Panc1 (cell line): ENCODE results near the gene OR4D1. TPM values are rescaled to one million over a fixed set of nuclear protein-coding genes. Genes with fewer than 3 reads are reported as not detected.

Source experiments
- ATAC-seq: fragments of 200-7000 bp; cut with Tn5 transposase; 2 replicates; pipeline ENCODE4 v1.9.1; 2020; ENCODE audit warnings: mild to moderate bottlenecking, moderate library complexity
- BruUV-seq: library from RNA; stranded (reverse); fragments of 400-500 nt; replicated peaks from 2 replicates; lab custom pipeline; 2021; lab: Mats Ljungman, UMichigan
- CTCF ChIA-PET: fragments of 300-600 bp; sonication (Branson Sonifier 250); formaldehyde crosslinking; loops from one replicate; lab custom pipeline; 2022; ENCODE audit warnings: antibody characterized with exemption; lab: Charles Lee
- POLR2A ChIA-PET: fragments of 300-600 bp; sonication (Branson Sonifier 250); formaldehyde crosslinking; loops from one replicate; lab custom pipeline; 2022; ENCODE audit warnings: antibody characterized with exemption; lab: Charles Lee
- DNase-seq: peaks from one replicate; pipeline ENCODE4 v3.0.0-alpha.2; 2010; ENCODE audit warnings: low read depth, low spot score
- H3K27ac ChIP-seq: 2 replicates; pipeline ENCODE4 v1.5.1; 2011; ENCODE audit warnings: mild to moderate bottlenecking, low read length, inconsistent platforms
- H3K27me3 ChIP-seq: fragments of 200-500 bp; sonication (Bioruptor generic); 2 replicates; pipeline ENCODE4 v1.6.0; 2014; ENCODE audit warnings: low read length, inconsistent platforms; ENCODE audit not compliant: control insufficient read depth, insufficient read depth
- H3K36me3 ChIP-seq: fragments of 200-500 bp; sonication (Bioruptor generic); 2 replicates; pipeline ENCODE4 v1.5.1; 2014; ENCODE audit warnings: inconsistent platforms, mild to moderate bottlenecking, low read length, moderate library complexity; ENCODE audit not compliant: control insufficient read depth, insufficient read depth
- H3K4me1 ChIP-seq: 2 replicates; pipeline ENCODE4 v1.5.1; 2011; ENCODE audit warnings: inconsistent platforms, mild to moderate bottlenecking, low read length, moderate library complexity; ENCODE audit not compliant: control insufficient read depth, insufficient read depth
- H3K4me3 ChIP-seq, 2 experiments: 2 replicates each; pipeline ENCODE4 v1.5.1; 2011 to 2012; ENCODE audit warnings: low read depth in 2 of 2, low read length in 2 of 2, mild to moderate bottlenecking in 2 of 2, inconsistent platforms in 1 of 2, moderate library complexity in 1 of 2
- H3K9me3 ChIP-seq: fragments of 200-500 bp; sonication (Bioruptor generic); 2 replicates; pipeline ENCODE4 v1.5.1; 2014; ENCODE audit warnings: low read depth, mild to moderate bottlenecking, inconsistent platforms, low read length, moderate library complexity; ENCODE audit not compliant: control insufficient read depth, insufficient read depth
- POLR2AphosphoS5 ChIP-seq: IDR thresholded peaks from 2 replicates; pipeline ENCODE4 v1.6.1; 2012; ENCODE audit warnings: mild to moderate bottlenecking, low read depth, low read length, moderate library complexity
- SIN3A ChIP-seq: IDR thresholded peaks from 2 replicates; pipeline ENCODE4 v1.6.1; 2012; ENCODE audit warnings: low read depth, mild to moderate bottlenecking, low read length, moderate library complexity, borderline replicate concordance; ENCODE audit not compliant: insufficient read depth
- TCF7L2 ChIP-seq: IDR thresholded peaks from 2 replicates; pipeline ENCODE4 v1.6.1; 2011; ENCODE audit warnings: mild to moderate bottlenecking, low read depth, low read length, inconsistent platforms
- in situ Hi-C: cut with HindIII; loops from 2 replicates; pipeline ENCODE4 v1.10.0; 2016; ENCODE audit warnings: low sequenced_read_pairs, low pct_unique_long_range_greater_than_20kb
- intact Hi-C: fragments of 100-400 bp; cut with micrococcal nuclease; formaldehyde crosslinking; loops from one replicate; pipeline ENCODE4 v1.10.0; 2022; ENCODE audit not compliant: unreplicated experiment
- total RNA-seq: library from RNA; stranded (reverse); gene quantifications from one replicate; pipeline ENCODE4 v1.2.1, GENCODE V29; 2021; ENCODE audit not compliant: unreplicated experiment
- TF ChIP-seq, protein P1 (sequence below), 2 experiments: IDR thresholded peaks; 2 replicates each; pipeline ENCODE4 v1.6.1; 2011 to 2012; ENCODE audit warnings: low read depth in 2 of 2, control low read depth in 1 of 2, low read length in 1 of 2, mild to moderate bottlenecking in 1 of 2, moderate library complexity in 1 of 2; ENCODE audit not compliant: insufficient read depth in 1 of 2
- TF ChIP-seq, protein P2 (sequence below): fragments of 450-650 bp; IDR thresholded peaks from 2 replicates; pipeline ENCODE4 v1.5.1; 2017; ENCODE audit warnings: mild to moderate bottlenecking

OR4D1 gene
- total RNA-seq, 1 experiment from 2014 or later = 0.05 TPM

DNA sequence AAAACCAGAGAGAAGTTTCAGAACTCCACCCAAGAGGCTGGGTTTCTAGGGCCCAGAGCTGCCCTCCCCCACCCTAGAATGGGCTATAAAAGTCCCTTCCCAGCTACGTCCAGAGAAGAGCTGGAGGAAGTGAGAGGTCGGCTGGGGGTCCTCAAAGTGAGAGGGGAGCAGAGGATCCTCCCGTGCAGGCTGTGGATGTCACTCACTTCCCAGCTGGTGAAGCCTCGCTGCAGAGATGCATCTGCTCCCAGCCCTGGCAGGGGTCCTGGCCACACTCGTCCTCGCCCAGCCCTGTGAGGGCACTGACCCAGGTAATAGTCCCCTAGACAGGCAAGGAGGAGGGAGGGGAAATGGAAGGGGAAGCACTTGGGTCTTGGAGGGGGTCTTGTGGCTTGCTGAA, 44.4 kb downstream of the OR4D1 start, which contains the start of gene EPX:
EPX (plus strand) TSS at position 115 of the 400 bp plus-strand sequence; CDS start at position 236, 121 bp downstream.
- ChIA-PET POLR2A (no interaction called here), CTCF (no interaction called here)
- Histone ChIP-seq H3K9me3 (no peaks in the 10 kb centered on the region), H3K4me1 (peaks cover 5% of the 10 kb centered on the region; the same call in 1 of the 2 replicates), H3K27ac (no peak within 1 kb of the TSS), H3K27me3 (no peaks in the 10 kb centered on the region; the same call in 1 of the 2 replicates), H3K36me3 (no peaks in the 10 kb centered on the region), H3K4me3 (no peak within 1 kb of the TSS)
- BruUV-seq = no TSS peak
- in situ Hi-C loops (no loop called here), intact Hi-C loops (no loop called here)
- DNase-seq = no peak
- TF ChIP-seq, protein P1, sequence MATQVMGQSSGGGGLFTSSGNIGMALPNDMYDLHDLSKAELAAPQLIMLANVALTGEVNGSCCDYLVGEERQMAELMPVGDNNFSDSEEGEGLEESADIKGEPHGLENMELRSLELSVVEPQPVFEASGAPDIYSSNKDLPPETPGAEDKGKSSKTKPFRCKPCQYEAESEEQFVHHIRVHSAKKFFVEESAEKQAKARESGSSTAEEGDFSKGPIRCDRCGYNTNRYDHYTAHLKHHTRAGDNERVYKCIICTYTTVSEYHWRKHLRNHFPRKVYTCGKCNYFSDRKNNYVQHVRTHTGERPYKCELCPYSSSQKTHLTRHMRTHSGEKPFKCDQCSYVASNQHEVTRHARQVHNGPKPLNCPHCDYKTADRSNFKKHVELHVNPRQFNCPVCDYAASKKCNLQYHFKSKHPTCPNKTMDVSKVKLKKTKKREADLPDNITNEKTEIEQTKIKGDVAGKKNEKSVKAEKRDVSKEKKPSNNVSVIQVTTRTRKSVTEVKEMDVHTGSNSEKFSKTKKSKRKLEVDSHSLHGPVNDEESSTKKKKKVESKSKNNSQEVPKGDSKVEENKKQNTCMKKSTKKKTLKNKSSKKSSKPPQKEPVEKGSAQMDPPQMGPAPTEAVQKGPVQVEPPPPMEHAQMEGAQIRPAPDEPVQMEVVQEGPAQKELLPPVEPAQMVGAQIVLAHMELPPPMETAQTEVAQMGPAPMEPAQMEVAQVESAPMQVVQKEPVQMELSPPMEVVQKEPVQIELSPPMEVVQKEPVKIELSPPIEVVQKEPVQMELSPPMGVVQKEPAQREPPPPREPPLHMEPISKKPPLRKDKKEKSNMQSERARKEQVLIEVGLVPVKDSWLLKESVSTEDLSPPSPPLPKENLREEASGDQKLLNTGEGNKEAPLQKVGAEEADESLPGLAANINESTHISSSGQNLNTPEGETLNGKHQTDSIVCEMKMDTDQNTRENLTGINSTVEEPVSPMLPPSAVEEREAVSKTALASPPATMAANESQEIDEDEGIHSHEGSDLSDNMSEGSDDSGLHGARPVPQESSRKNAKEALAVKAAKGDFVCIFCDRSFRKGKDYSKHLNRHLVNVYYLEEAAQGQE (IDR thresholded peaks at IDR 0.05; ENCODE audit: insufficient read depth in 1 of 2, low read depth in 2 of 2, low read length in 1 of 2) = no peak
- TF ChIP-seq SIN3A (no peak), TCF7L2 (no peak), POLR2AphosphoS5 (no peak)
- TF ChIP-seq, protein P2, sequence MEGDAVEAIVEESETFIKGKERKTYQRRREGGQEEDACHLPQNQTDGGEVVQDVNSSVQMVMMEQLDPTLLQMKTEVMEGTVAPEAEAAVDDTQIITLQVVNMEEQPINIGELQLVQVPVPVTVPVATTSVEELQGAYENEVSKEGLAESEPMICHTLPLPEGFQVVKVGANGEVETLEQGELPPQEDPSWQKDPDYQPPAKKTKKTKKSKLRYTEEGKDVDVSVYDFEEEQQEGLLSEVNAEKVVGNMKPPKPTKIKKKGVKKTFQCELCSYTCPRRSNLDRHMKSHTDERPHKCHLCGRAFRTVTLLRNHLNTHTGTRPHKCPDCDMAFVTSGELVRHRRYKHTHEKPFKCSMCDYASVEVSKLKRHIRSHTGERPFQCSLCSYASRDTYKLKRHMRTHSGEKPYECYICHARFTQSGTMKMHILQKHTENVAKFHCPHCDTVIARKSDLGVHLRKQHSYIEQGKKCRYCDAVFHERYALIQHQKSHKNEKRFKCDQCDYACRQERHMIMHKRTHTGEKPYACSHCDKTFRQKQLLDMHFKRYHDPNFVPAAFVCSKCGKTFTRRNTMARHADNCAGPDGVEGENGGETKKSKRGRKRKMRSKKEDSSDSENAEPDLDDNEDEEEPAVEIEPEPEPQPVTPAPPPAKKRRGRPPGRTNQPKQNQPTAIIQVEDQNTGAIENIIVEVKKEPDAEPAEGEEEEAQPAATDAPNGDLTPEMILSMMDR = no peak
- no peak for ATAC-seq

DNA sequence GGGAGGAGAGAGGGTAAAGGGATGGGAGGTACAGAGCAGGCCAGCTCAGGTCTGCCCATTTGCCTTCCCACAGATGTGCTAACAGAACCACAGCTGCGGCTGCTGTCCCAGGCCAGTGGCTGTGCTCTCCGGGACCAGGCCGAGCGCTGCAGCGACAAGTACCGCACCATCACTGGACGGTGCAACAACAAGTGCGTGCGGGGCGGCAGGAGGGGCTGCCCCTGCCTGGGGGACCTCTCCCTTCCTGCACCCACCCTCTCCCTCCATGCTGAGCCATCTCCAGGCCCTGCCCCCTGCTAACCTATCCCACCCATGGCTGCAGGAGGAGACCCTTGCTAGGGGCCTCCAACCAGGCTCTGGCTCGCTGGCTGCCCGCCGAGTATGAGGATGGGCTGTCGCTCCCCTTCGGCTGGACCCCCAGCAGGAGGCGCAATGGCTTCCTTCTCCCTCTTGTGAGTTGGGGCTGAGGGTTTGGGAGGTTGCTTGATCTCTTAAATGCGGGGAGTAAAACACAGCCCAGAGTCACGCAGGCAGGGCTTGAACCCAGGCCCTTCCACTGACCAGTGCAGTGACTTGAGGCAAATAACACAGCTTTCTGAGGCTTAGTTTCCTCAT, 45.6 kb downstream of the OR4D1 start:
- ATAC-seq (0 out of 2 replicates have a peak, but pooled peaks have one; percentile 32), DNase-seq (no peak)
- no peak for TF ChIP-seq TCF7L2
- TF ChIP-seq POLR2AphosphoS5 = no peak
- TF ChIP-seq, protein P2 = no peak
- no peak for TF ChIP-seq SIN3A
- TF ChIP-seq, protein P1 (IDR thresholded peaks at IDR 0.05; ENCODE audit: insufficient read depth in 1 of 2, low read depth in 2 of 2, low read length in 1 of 2) = no peak
- no TSS peak for BruUV-seq
- intact Hi-C loops (no loop called here), in situ Hi-C loops (no loop called here)
- Histone ChIP-seq H3K9me3 (no peaks in the 10 kb centered on the region), H3K4me3 (no peak overlapping the region), H3K36me3 (no peaks in the 10 kb centered on the region), H3K4me1 (peaks cover 5% of the 10 kb centered on the region; the same call in 1 of the 2 replicates), H3K27ac (no peak overlapping the region), H3K27me3 (no peaks in the 10 kb centered on the region)
- ChIA-PET POLR2A (no interaction called here), CTCF (no interaction called here)
